ENCODE results near the gene COPS8.
A peak's percentile ranks its signal among the peaks of the same experiment; 100 is the strongest.

Gene COPS8

GRCh38 chr2:237102428-237102827 lies 16.7 kb downstream of the COPS8 start:
- DNase-seq = no peak

- no peak for DNase-seq
Measured at GRCh38 chr2:237109421-237109934, 23.8 kb downstream of the COPS8 start.

GRCh38 chr2:237113026-237113795 lies 27.5 kb downstream of the COPS8 start:
- no peak for DNase-seq

DNA sequence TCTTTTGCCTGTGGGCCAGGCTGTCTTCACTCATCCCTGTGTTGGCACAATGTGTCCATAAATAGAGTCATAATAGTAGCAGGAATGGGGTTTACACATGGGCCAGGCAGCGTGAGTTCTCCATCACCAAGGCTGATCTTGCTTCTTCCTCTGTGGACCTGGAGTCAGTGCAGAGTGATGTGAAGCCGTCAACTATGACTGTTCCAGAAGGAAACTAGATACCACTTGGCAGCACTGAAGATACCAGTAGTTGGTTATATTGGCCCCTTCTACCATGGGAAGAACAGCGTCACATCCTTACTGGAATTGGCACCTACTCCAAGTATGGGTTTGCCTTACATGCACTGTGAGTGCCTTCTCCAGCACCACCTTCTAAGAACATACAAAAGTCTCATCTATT lies 30.2 kb downstream of the COPS8 start:
- no peak for DNase-seq

DNA sequence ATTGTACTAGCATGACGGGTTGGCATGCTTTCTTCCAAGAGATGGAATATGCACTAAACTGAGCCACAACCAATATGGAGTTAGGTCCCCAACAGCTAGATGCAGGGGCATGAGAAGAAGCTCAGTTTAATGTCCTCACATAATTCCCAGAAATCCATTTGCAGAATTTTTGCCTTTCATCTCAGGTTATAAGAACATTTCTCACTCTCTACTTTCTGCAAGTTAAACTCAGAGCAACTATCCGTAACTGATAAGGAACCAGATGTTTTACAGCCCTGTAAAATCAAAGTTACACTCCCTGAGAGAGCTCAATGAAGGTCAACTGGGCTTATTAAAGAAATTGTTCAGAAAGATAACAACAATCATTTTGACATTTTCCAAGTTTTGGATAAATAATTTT lies 30.7 kb downstream of the COPS8 start:
- no peak for DNase-seq

GRCh38 chr2:237118025-237118424 lies 32.3 kb downstream of the COPS8 start:
- no peak for DNase-seq

DNA sequence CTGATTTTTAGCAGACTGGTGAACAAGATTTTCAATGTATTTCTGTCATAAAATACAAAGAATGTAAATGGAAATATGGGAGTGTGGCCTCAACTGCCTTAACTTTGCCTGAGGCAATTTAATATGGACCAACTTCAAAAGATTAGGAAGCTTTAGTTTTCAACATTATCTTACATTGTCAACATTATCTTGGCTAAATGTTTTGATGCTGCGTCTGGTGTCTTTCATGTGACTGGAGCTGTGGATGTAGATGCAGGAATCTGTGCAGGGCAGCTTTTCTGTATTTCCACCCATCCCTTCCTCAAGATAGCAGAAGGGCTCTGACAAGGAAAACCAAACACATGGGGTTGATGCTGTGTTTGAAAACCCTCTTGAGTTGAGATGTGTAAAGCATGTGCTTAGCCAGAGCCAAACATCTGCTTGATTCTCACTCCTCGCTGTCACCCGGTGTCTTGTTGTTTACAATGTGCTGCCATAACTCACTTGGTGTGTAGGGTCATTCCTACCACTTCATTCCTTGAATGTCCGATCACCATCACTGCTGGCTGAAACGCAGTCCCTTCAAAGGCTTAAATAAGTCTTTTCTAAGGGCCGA lies 33.0 kb downstream of the COPS8 start:
- DNase-seq = no peak

- no peak for DNase-seq
Measured at GRCh38 chr2:237120916-237121315, 35.2 kb downstream of the COPS8 start.

GRCh38 chr2:237121321-237121720 lies 35.6 kb downstream of the COPS8 start:
- no peak for DNase-seq

DNA sequence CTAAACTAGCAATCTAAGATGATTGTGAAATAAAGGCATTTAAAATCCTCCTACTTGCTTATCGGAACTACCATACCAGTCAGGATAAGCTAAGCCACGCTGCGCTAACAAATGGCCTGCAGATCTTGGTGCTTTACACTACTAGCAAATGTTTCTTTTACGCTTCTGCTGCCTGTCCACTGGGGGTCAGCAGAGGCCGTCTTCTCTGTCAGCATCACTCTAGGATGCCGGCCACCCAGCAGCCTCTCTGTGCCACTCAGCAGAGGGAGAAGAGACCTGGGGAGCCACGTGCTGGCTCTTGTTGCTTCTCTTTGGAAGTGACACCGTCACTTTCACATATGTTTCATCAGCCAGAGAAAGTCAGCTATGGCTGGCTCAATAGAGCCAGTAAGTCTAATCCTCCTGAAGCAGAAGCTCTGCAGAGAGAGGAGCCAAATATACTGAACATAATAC lies 36.6 kb downstream of the COPS8 start:
- peak; percentile 33 for DNase-seq

GRCh38 chr2:237124820-237125219 lies 39.1 kb downstream of the COPS8 start:
- DNase-seq = no peak

DNA sequence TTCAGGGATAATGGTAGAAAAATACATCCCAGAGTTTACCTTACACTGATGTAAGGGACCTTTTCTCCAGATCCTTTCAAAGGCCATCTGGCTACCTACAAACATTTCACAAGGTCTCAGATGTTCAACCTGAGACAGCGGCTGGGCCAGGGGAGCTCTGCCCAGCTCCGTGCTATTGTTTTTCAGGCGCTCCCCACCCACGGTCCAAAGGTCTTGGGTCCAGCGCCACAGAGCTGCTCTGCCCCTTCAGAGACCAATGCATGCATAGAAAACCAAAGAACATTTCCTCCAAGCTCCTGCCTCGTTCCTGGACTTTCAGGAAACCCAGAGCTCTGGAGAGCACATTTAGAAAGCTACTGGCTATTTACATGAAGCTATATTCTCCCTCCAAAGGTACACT lies 40.3 kb downstream of the COPS8 start:
- DNase-seq = no peak

DNA sequence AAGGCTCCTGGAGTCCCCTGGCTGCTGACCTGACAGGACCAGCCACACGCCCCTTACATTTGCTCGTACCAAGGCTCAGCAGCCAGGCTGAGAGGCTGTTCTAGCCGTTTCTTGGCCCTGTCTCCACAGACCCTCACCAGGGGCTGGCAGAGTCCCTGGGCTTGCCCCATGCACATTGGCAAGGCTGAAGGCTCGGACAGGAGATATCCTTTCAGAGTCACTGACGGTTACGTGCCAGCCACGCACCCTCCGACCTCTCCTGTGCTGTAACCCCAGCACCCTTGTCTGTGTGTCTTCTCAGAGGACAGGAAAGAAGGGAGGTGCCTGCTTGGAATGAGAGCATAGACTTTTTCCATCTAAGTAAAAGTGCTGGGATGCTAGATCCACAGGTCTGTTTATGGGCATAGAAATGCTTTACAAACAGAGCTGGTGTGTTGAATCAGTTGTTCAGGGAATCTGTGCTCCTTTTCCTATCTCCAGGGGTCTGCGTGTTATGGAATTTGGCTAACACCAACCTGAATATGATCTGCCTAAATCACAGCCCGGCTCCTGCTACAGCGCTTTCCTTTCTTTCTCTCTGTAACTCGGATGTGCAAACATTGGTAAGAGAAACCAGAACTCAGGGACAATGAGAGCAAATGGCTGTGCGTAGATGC lies 41.0 kb downstream of the COPS8 start:
- no peak for DNase-seq

DNA sequence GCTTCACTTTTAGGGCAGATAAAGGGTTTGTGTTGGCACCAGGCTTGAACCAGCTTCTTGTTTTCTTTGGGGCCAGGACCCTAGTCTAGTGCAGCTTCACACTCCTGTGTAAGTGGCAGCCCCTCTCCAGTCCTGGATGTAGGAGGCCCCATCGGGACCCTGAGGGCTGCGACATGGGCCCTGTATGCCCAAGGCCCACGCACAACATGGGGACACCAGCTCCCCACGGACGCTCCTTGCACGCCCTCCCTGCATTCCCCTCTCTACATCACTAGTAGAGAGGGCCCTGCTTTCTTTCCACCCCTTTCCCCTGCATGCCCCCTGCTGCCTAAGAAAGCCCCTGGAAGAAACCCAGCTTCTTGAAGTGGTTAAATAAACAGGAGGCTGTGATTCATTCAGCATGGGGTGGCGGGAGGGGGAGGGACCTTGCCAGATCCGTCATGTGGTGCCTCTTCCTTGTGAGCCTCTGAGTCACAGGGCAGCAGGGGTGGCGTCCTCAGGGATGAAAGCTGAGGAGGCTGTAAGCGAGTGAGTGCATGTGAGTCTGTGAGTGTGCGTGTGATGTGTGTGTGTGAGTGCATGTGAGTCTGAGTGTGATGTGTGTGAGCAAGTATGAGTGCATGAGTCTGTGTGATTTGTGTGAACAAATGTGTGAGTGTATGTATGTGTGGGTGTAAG lies 42.5 kb downstream of the COPS8 start:
- DNase-seq = peak; percentile 16

GRCh38 chr2:237128845-237129592 lies 43.3 kb downstream of the COPS8 start:
- no peak for DNase-seq

GRCh38 chr2:237129625-237130263 lies 44.1 kb downstream of the COPS8 start:
- no peak for DNase-seq

- DNase-seq = no peak
Measured at GRCh38 chr2:237130562-237131421, 45.1 kb downstream of the COPS8 start.

GRCh38 chr2:237131749-237132533 lies 46.3 kb downstream of the COPS8 start:
- DNase-seq = no peak

GRCh38 chr2:237132799-237133198 lies 47.1 kb downstream of the COPS8 start:
- DNase-seq = no peak
